Tibial artery (tissue), 4 donors: ENCODE results near the gene TEAD1.

Source experiments
- DNase-seq, 2 donors: peaks; one replicate each; pipeline ENCODE4 v3.0.0-alpha.2; 2019
- H3K27ac ChIP-seq, 2 donors: fragments of 200-600 bp; sonication (generic) in 1 of 2; 1 replicate in 1 of 2; 2 replicates in 1 of 2; pipeline ENCODE4 v1.5.1; 2018 to 2019; ENCODE audit warnings: mild to moderate bottlenecking in 1 of 2
- H3K27me3 ChIP-seq, 2 donors: fragments of 200-600 bp; sonication (generic) in 1 of 2; one replicate each; pipeline versions ENCODE4 v1.5.1 to v1.6.0; 2016 to 2019
- H3K36me3 ChIP-seq, 3 donors: fragments of 200-600 bp; sonication (generic) in 2 of 3; one replicate each; pipeline ENCODE4 v1.5.1; 2016 to 2019; ENCODE audit warnings: mild to moderate bottlenecking in 2 of 3
- H3K4me1 ChIP-seq, 4 donors: fragments of 200-600 bp; sonication (generic) in 2 of 4; 1 replicate in 3 of 4; 2 replicates in 1 of 4; pipeline ENCODE4 v1.5.1; 2016 to 2019
- H3K4me3 ChIP-seq, 2 donors: fragments of 200-600 bp; sonication (generic) in 1 of 2; 1 replicate in 1 of 2; 2 replicates in 1 of 2; pipeline ENCODE4 v1.5.1; 2018 to 2019; ENCODE audit warnings: mild to moderate bottlenecking in 2 of 2
- H3K9me3 ChIP-seq, 3 donors: fragments of 200-600 bp; sonication (generic) in 1 of 3; one replicate each; pipeline ENCODE4 v1.5.1; 2016 to 2019
- CTCF ChIP-seq, 2 experiments: fragments of 200-600 bp in 1 of 2; fragments of 450-650 bp in 1 of 2; IDR thresholded peaks; one replicate each; pipeline ENCODE4 v1.5.1; 2017 to 2019; ENCODE audit warnings: antibody characterized with exemption in 2 of 2, mild to moderate bottlenecking in 1 of 2, moderate library complexity in 1 of 2
- intact Hi-C: fragments of 100-400 bp; cut with DNase I; formaldehyde crosslinking; loops from one replicate; pipeline ENCODE4 v1.15.0; 2023; ENCODE audit warnings: low total_unique reads

Gene TEAD1

GRCh38 chr11:12693479-12694182 lies 19.4 kb downstream of the TEAD1 start:
- Histone ChIP-seq H3K27ac (peak overlapping the region; percentile 86 to 91), H3K4me1 (peaks cover 11 to 54% (median 42%) of the 10 kb centered on the region in 4 donors), H3K4me3 (peak overlapping the region; percentile 31 to 40), H3K9me3 (no peaks in the 10 kb centered on the region), H3K27me3 (no peaks in the 10 kb centered on the region), H3K36me3 (no peaks in the 10 kb centered on the region)
- peak; percentile 64 to 71 for DNase-seq
- no peak for TF ChIP-seq CTCF (IDR thresholded peaks at IDR 0.05)
- intact Hi-C loops = loop anchor here (10.0 kb wide), 1 partner anchor 619 kb away; no protein-coding TSS in a partner anchor

GRCh38 chr11:12694183-12694531 lies 19.9 kb downstream of the TEAD1 start:
- Histone ChIP-seq H3K4me3 (peak overlapping the region; percentile 31 to 40), H3K9me3 (no peaks in the 10 kb centered on the region), H3K27ac (peak overlapping the region; percentile 86 to 91), H3K4me1 (peaks cover 11 to 50% (median 42%) of the 10 kb centered on the region in 4 donors), H3K36me3 (no peaks in the 10 kb centered on the region), H3K27me3 (no peaks in the 10 kb centered on the region)
- DNase-seq = peak in 1 of 2 donors; percentile 33
- intact Hi-C loops = loop anchor here (10.0 kb wide), 1 partner anchor 619 kb away; no protein-coding TSS in a partner anchor
- no peak for TF ChIP-seq CTCF (IDR thresholded peaks at IDR 0.05)

- Histone ChIP-seq H3K4me1 (peaks cover 11 to 46% (median 41%) of the 10 kb centered on the region in 4 donors), H3K4me3 (no peak overlapping the region), H3K9me3 (no peaks in the 10 kb centered on the region), H3K27ac (peak overlapping the region; percentile 86 to 91), H3K27me3 (no peaks in the 10 kb centered on the region), H3K36me3 (no peaks in the 10 kb centered on the region)
- intact Hi-C loops = loop anchor here (10.0 kb wide), 1 partner anchor 621 kb away; no protein-coding TSS in a partner anchor
- no peak for TF ChIP-seq CTCF (IDR thresholded peaks at IDR 0.05)
- no peak for DNase-seq
These were observed 21.1 kb downstream of the TEAD1 start for GRCh38 chr11:12695221-12695794.

- no peak for DNase-seq
- H3K36me3 ChIP-seq = no peaks in the 10 kb centered on the region
- no peaks in the 10 kb centered on the region for H3K9me3 ChIP-seq
- no peaks in the 10 kb centered on the region for H3K27me3 ChIP-seq
- H3K4me3 ChIP-seq = no peak overlapping the region
- intact Hi-C loops = loop anchor here (10.0 kb wide), 1 partner anchor 621 kb away; no protein-coding TSS in a partner anchor
- peak overlapping the region; percentile 86 to 91 for H3K27ac ChIP-seq
- peaks cover 11 to 50% (median 41%) of the 10 kb centered on the region in 4 donors for H3K4me1 ChIP-seq
- no peak for TF ChIP-seq CTCF (IDR thresholded peaks at IDR 0.05)
These were observed 21.7 kb downstream of the TEAD1 start for GRCh38 chr11:12695873-12696272.

GRCh38 chr11:12696911-12697581 lies 22.8 kb downstream of the TEAD1 start:
- Histone ChIP-seq H3K36me3 (no peaks in the 10 kb centered on the region), H3K27me3 (no peaks in the 10 kb centered on the region), H3K4me1 (peaks cover 11 to 48% (median 37%) of the 10 kb centered on the region in 4 donors), H3K27ac (peak overlapping the region in 1 of 2 donors; percentile 39), H3K4me3 (no peak overlapping the region), H3K9me3 (no peaks in the 10 kb centered on the region)
- DNase-seq = no peak
- no peak for TF ChIP-seq CTCF (IDR thresholded peaks at IDR 0.05)
- intact Hi-C loops = loop anchor here (10.0 kb wide), 1 partner anchor 622 kb away; no protein-coding TSS in a partner anchor
